K562 (cell line): ENCODE data around the gene DSCAM. TPM values are rescaled to one million over a fixed set of nuclear protein-coding genes. Genes with fewer than 3 reads are reported as not detected.

Experiments
- ATAC-seq: fragments of 200-7000 bp; cut with Tn5 transposase; 3 replicates; pipeline ENCODE4 v1.9.1; 2020; ENCODE audit warnings: moderate library complexity
- BruUV-seq: library from RNA; stranded (reverse); fragments of 400-500 nt; replicated peaks from 2 replicates; lab custom pipeline; 2021; lab: Mats Ljungman, UMichigan
- CTCF ChIA-PET: fragments of 300-600 bp; formaldehyde crosslinking; extraction: SDS; loops from one replicate; lab custom pipeline; 2021; ENCODE audit warnings: low intra/inter-chr PET ratio; lab: Yijun Ruan, JAX
- POLR2A ChIA-PET: fragments of 300-600, 350-650 bp; sonication (Branson Sonifier 250); formaldehyde crosslinking; extraction: SDS; loops from one replicate; lab custom pipeline; 2021; ENCODE audit warnings: antibody characterized with exemption, inconsistent platforms; lab: Yijun Ruan, JAX
- DNase-seq, 4 experiments: peaks; one replicate each; pipeline versions ENCODE4 v3.0.0 to v3.0.0-alpha.2; 2011 to 2018; ENCODE audit warnings: low spot score in 3 of 4, mixed read lengths in 3 of 4; ENCODE audit errors: extremely low read depth in 1 of 4
- FAIRE-seq: peaks from 2 replicates; lab custom pipeline; 2011; peaks lifted over from hg19 to GRCh38; lab: Jason Lieb, UNC
- H2AFZ ChIP-seq: 2 replicates; pipeline ENCODE4 v1.6.0; 2011; ENCODE audit warnings: low read depth, low read length, control low read depth, inconsistent platforms
- H3K27ac ChIP-seq: fragments of 200-600 bp; 3 replicates; pipeline ENCODE4 v1.8.0; 2011; ENCODE audit warnings: low read depth, mild to moderate bottlenecking, control low read depth, inconsistent platforms, low read length, moderate library complexity, mixed read lengths; ENCODE audit errors: extremely low read depth
- H3K27me3 ChIP-seq, 2 experiments: fragments of 300-600 bp in 1 of 2; 2 replicates in 1 of 2; 3 replicates in 1 of 2; pipeline versions ENCODE4 v1.6.0 to v1.8.0; 2011; ENCODE audit warnings: inconsistent platforms in 2 of 2, low read length in 2 of 2, mild to moderate bottlenecking in 1 of 2, mixed read lengths in 1 of 2, moderate library complexity in 1 of 2; ENCODE audit not compliant: control insufficient read depth in 2 of 2, insufficient read depth in 2 of 2
- H3K36me3 ChIP-seq: fragments of 300-600 bp; 3 replicates; pipeline ENCODE4 v1.8.0; 2011; ENCODE audit warnings: mild to moderate bottlenecking, low read length, inconsistent platforms; ENCODE audit not compliant: control insufficient read depth, insufficient read depth
- H3K4me1 ChIP-seq, 2 experiments: fragments of 200-600 bp in 1 of 2; replicated peaks in 1 of 2; 2 replicates in 1 of 2; 3 replicates in 1 of 2; pipeline versions ENCODE4 v1.5.1 to v1.8.0; 2011; ENCODE audit warnings: inconsistent platforms in 2 of 2, low read length in 2 of 2, mild to moderate bottlenecking in 1 of 2, mixed read lengths in 1 of 2, moderate library complexity in 1 of 2; ENCODE audit not compliant: control insufficient read depth in 2 of 2, insufficient read depth in 2 of 2
- H3K4me2 ChIP-seq: 2 replicates; pipeline ENCODE4 v1.6.1; 2011; ENCODE audit warnings: low read length, control low read depth, inconsistent platforms, mixed read lengths; ENCODE audit not compliant: insufficient read depth
- H3K4me3 ChIP-seq: fragments of 200-600 bp; sonication (generic), shearing (Covaris generic); 2 replicates; pipeline ENCODE4 v1.5.1; 2016; ENCODE audit warnings: control low read depth, inconsistent platforms
- H3K79me2 ChIP-seq: fragments of 200-600 bp; 3 replicates; pipeline ENCODE4 v1.8.0; 2011; ENCODE audit warnings: low read length, inconsistent platforms; ENCODE audit not compliant: control insufficient read depth, insufficient read depth
- H3K9ac ChIP-seq, 2 experiments: 2 replicates each; pipeline versions ENCODE4 v1.6.0 to v1.6.1; 2011; ENCODE audit warnings: low read depth in 2 of 2, low read length in 2 of 2, control low read depth in 1 of 2, inconsistent platforms in 1 of 2, mild to moderate bottlenecking in 1 of 2, mixed read lengths in 1 of 2; ENCODE audit not compliant: insufficient read depth in 1 of 2
- H3K9me1 ChIP-seq: one replicate; pipeline ENCODE4 v1.6.0; 2011; ENCODE audit warnings: inconsistent platforms, mild to moderate bottlenecking, low read length, moderate library complexity; ENCODE audit not compliant: control insufficient read depth, insufficient read depth
- H3K9me3 ChIP-seq: replicated peaks from 2 replicates; pipeline ENCODE4 v1.5.1; 2011; ENCODE audit warnings: low read depth, low read length, inconsistent platforms; ENCODE audit not compliant: control insufficient read depth, insufficient read depth
- H4K20me1 ChIP-seq: replicated peaks from 2 replicates; pipeline ENCODE4 v1.6.1; 2011; ENCODE audit warnings: low read length, inconsistent platforms, mixed read lengths; ENCODE audit not compliant: control insufficient read depth, insufficient read depth
- ASH1L ChIP-seq: fragments of 450-650 bp; IDR thresholded peaks from 2 replicates; pipeline ENCODE4 v1.6.1; 2018; ENCODE audit warnings: borderline replicate concordance, mild to moderate bottlenecking, low read depth; ENCODE audit not compliant: partially characterized antibody
- ATF1 ChIP-seq, 2 experiments: fragments of 450-650 bp in 1 of 2; IDR thresholded peaks; 2 replicates each; pipeline ENCODE4 v1.6.1; 2016; ENCODE audit warnings: missing compliant biosample characterization in 1 of 2, missing genetic modification characterization in 1 of 2
- ATF2 ChIP-seq: sonication (generic); formaldehyde crosslinking; IDR thresholded peaks from 2 replicates; pipeline ENCODE4 v1.8.1; 2022; ENCODE audit warnings: missing genetic modification reagents
- ATF3 ChIP-seq, 2 experiments: fragments of 450-650 bp in 1 of 2; sonication (generic) in 1 of 2; formaldehyde crosslinking in 1 of 2; IDR thresholded peaks in 1 of 2; conservative IDR thresholded peaks in 1 of 2; 2 replicates each; pipeline versions ENCODE4 v1.6.1 to v1.8.1; 2016 to 2023; ENCODE audit warnings: mild to moderate bottlenecking in 2 of 2, moderate library complexity in 2 of 2, inconsistent platforms in 1 of 2, missing genetic modification reagents in 1 of 2
- ATF7 ChIP-seq: fragments of 450-650 bp; IDR thresholded peaks from 2 replicates; pipeline ENCODE4 v1.7.1; 2014; ENCODE audit warnings: mild to moderate bottlenecking, moderate library complexity
- CGGBP1 ChIP-seq: fragments of 250-450 bp; sonication (Bioruptor Pico); IDR thresholded peaks from 2 replicates; pipeline ENCODE4 v1.9.0; 2021; ENCODE audit warnings: mild to moderate bottlenecking
- CREB1 ChIP-seq, 2 experiments: sonication (generic) in 1 of 2; formaldehyde crosslinking in 1 of 2; IDR thresholded peaks; 2 replicates each; pipeline versions ENCODE4 v1.6.1 to v1.8.0; 2012 to 2022; ENCODE audit warnings: inconsistent platforms in 1 of 2, mild to moderate bottlenecking in 1 of 2, missing genetic modification reagents in 1 of 2, moderate library complexity in 1 of 2
- JUNB ChIP-seq: fragments of 450-650 bp; formaldehyde crosslinking; conservative IDR thresholded peaks from 2 replicates; pipeline ENCODE4 v1.4.0; 2020; ENCODE audit warnings: mild to moderate bottlenecking
- JUND ChIP-seq, 2 experiments: IDR thresholded peaks; 2 replicates in 1 of 2; 3 replicates in 1 of 2; pipeline ENCODE4 v1.6.1; 2011; ENCODE audit warnings: borderline replicate concordance in 2 of 2, low read depth in 2 of 2, low read length in 2 of 2, improper control_type of control experiment in 1 of 2, missing biosample characterization in 1 of 2, missing genetic modification characterization in 1 of 2, missing genetic modification reagents in 1 of 2
- NFIX ChIP-seq: fragments of 250-450 bp; sonication (Bioruptor Pico); IDR thresholded peaks from 2 replicates; pipeline ENCODE4 v1.4.0; 2020; ENCODE audit warnings: low read depth, mild to moderate bottlenecking, moderate library complexity
- NRF1 ChIP-seq, 2 experiments: fragments of 450-650 bp; IDR thresholded peaks in 1 of 2; conservative IDR thresholded peaks in 1 of 2; 2 replicates each; pipeline ENCODE4 v1.6.1; 2014; ENCODE audit warnings: mild to moderate bottlenecking in 2 of 2
- PCBP2 ChIP-seq: fragments of 200-400 bp; formaldehyde crosslinking; IDR thresholded peaks from 2 replicates; pipeline ENCODE4 v1.6.1; 2018; ENCODE audit warnings: low read length, low read depth, mild to moderate bottlenecking, moderate library complexity; ENCODE audit not compliant: poor library complexity, severe bottlenecking
- POLR2AphosphoS2 ChIP-seq: IDR thresholded peaks from 2 replicates; pipeline ENCODE4 v1.6.1; 2012; ENCODE audit warnings: low read length, improper control_type of control experiment
- SMAD3 ChIP-seq: fragments of 450-650 bp; formaldehyde crosslinking; conservative IDR thresholded peaks from 2 replicates; pipeline ENCODE4 v1.4.0; 2020; ENCODE audit warnings: mild to moderate bottlenecking
- SOX6 ChIP-seq: fragments of 450-650 bp; IDR thresholded peaks from 2 replicates; pipeline ENCODE4 v1.6.1; 2014; ENCODE audit warnings: mild to moderate bottlenecking
- WGBS: fragments of 100-300 bp; shearing (Covaris generic); methylation state at CpG from one replicate; pipeline ENCODE4 v1.1.6; 2016; ENCODE audit warnings: low coverage, mixed read lengths; ENCODE audit not compliant: insufficient coverage; ENCODE audit errors: missing lambda C conversion rate; 5-methylcytosine and 5-hydroxymethylcytosine counted together
- in situ Hi-C: fragments of 300-500 bp; cut with MboI; formaldehyde crosslinking; loops from 4 replicates; pipeline ENCODE4 v1.15.0; 2018; ENCODE audit warnings: inconsistent platforms, mixed read lengths
- intact Hi-C: fragments of 100-400 bp; cut with micrococcal nuclease; formaldehyde crosslinking; loops from 2 replicates; pipeline ENCODE4 v1.14.2; 2022
- polyA plus RNA-seq, 8 experiments: library from polyadenylated mRNA; depleted of rRNA in 4 of 8; stranded (reverse) in 5 of 8; unstranded in 3 of 8; fragments of >200 nt; fragmentation: Nextera tagmentation in 2 of 8; fragmentation: Illumina TruSeq in 1 of 8; extraction: Ambion mirVana in 2 of 8; extraction: Trizol in 1 of 8; gene quantifications; 2 replicates each; pipeline versions ENCODE4 v1.2.1 to v1.2.3, GENCODE V29; 2011 to 2014; ENCODE audit warnings: inconsistent platforms in 1 of 8, missing spikeins in 1 of 8
- total RNA-seq, 7 experiments: library from RNA; depleted of rRNA in 6 of 7; stranded (reverse); fragments of >200 nt in 6 of 7; fragmentation: Illumina TruSeq in 2 of 7; extraction: Trizol in 2 of 7; gene quantifications; 2 replicates each; pipeline versions ENCODE4 v1.2.1 to v1.2.3, GENCODE V29; 2011 to 2021; ENCODE audit warnings: low replicate concordance in 1 of 7

Gene DSCAM
- total and polyA plus RNA-seq, 9 of the 15 experiments (the other 6 are each of a cell fraction or from before 2014, with no cell fraction given) = not detected

GRCh38 chr21:40433538-40433937, 413.4 kb downstream of the DSCAM start:
- Histone ChIP-seq H3K9me3 (peaks cover 1% of the 10 kb centered on the region; the same call in 1 of the 2 replicates), H3K27me3 (no peaks in the 10 kb centered on the region), H3K36me3 (no peaks in the 10 kb centered on the region), H3K4me1 (no peaks in the 10 kb centered on the region), H3K4me2 (no peak overlapping the region), H3K4me3 (no peak overlapping the region), H2AFZ (no peak overlapping the region), H4K20me1 (no peaks in the 10 kb centered on the region), H3K27ac (no peak overlapping the region), H3K79me2 (no peaks in the 10 kb centered on the region), H3K9me1 (no peaks in the 10 kb centered on the region), H3K9ac (no peak overlapping the region)
- intact Hi-C loops (no loop called here), in situ Hi-C loops (no loop called here)
- no peak for ATAC-seq
- WGBS = 0% methylated on average over 2 of the region's 2 CpGs
- BruUV-seq = no TSS peak
- ChIA-PET POLR2A (no interaction called here), CTCF (no interaction called here)
- TF ChIP-seq ATF7 (peak; percentile 20; the same call in 1 of the 2 replicates), NRF1 (conservative IDR thresholded peaks at IDR 0.05 in 1 of 2, IDR thresholded peaks at IDR 0.05 in 1 of 2) (no peak), CGGBP1 (CRISPR knock-in tag) (no peak), SMAD3 (CRISPR knock-in tag) (no peak), NFIX (CRISPR knock-in tag) (no peak), POLR2AphosphoS2 (no peak), JUNB (CRISPR knock-in tag) (peak; percentile 96), PCBP2 (no peak), ASH1L (no peak), ATF2 (CRISPR knock-in tag) (peak; percentile 32; the same call in 1 of the 2 replicates), CREB1 (IDR thresholded peaks at IDR 0.05) (peak; percentile 24; the same call in 1 of the 2 replicates), CREB1 (CRISPR knock-in tag; IDR thresholded peaks at IDR 0.05) (no peak), ATF1 (CRISPR knock-in tag; IDR thresholded peaks at IDR 0.05) (no peak), ATF1 (tag; IDR thresholded peaks at IDR 0.05) (peak; percentile 64), ATF3 (IDR thresholded peaks at IDR 0.05) (peak; percentile 77), ATF3 (CRISPR knock-in tag; conservative IDR thresholded peaks at IDR 0.05) (no peak), SOX6 (no peak), JUND (IDR thresholded peaks at IDR 0.05; ENCODE audit: borderline replicate concordance, low read depth, low read length) (no peak), JUND (tag; IDR thresholded peaks at IDR 0.05; ENCODE audit: borderline replicate concordance, low read depth, low read length) (peak; percentile 55; the same call in 1 of the 3 replicates)
- no peak for FAIRE-seq
- DNase-seq = no peak
